Measurements from ENCODE around the gene CYP3A4. TPM values are rescaled to one million over a fixed set of nuclear protein-coding genes. Genes with fewer than 3 reads are reported as not detected.

CYP3A4 gene
- total and polyA plus RNA-seq, 2 of the 13 experiments (the other 11 are each of a cell fraction or from before 2014, with no cell fraction given), result 0.11 to 0.24 TPM

GRCh38 chr7:99829524-99830160, 45.7 kb upstream of the CYP3A4 start (continued):
- TF ChIP-seq ZNF17 (CRISPR knock-in tag; IDR thresholded peaks at IDR 0.05) (no peak), ATF1 (CRISPR knock-in tag; IDR thresholded peaks at IDR 0.05) (no peak), ZNF607 (CRISPR knock-in tag; IDR thresholded peaks at IDR 0.05; ENCODE audit: borderline replicate concordance) (no peak), NFAT5 (CRISPR knock-in tag; IDR thresholded peaks at IDR 0.05) (no peak), PAX8 (CRISPR knock-in tag; IDR thresholded peaks at IDR 0.05; ENCODE audit: borderline replicate concordance) (no peak), MZF1 (CRISPR knock-in tag; IDR thresholded peaks at IDR 0.05; ENCODE audit: borderline replicate concordance) (no peak), ZNF180 (CRISPR knock-in tag; IDR thresholded peaks at IDR 0.05; ENCODE audit: borderline replicate concordance, low read depth) (no peak), HNRNPLL (IDR thresholded peaks at IDR 0.05; ENCODE audit: low read depth, low read length, poor library complexity, severe bottlenecking) (no peak), MATR3 (CRISPR knock-in tag; IDR thresholded peaks at IDR 0.05) (no peak), ATRX (CRISPR knock-in tag; IDR thresholded peaks at IDR 0.05; ENCODE audit: borderline replicate concordance) (no peak), MIER3 (CRISPR knock-in tag; IDR thresholded peaks at IDR 0.05; ENCODE audit: borderline replicate concordance) (no peak), PCBP1 (IDR thresholded peaks at IDR 0.05; ENCODE audit: borderline replicate concordance, low read depth, low read length) (no peak), ZFP36L2 (CRISPR knock-in tag; IDR thresholded peaks at IDR 0.05) (no peak), SMC3 (IDR thresholded peaks at IDR 0.05; ENCODE audit: low read length) (no peak), EHMT2 (IDR thresholded peaks at IDR 0.05; ENCODE audit: borderline replicate concordance, low read depth, low read length) (no peak), GRHL1 (CRISPR knock-in tag; conservative IDR thresholded peaks at IDR 0.05) (no peak), ZBTB20 (CRISPR knock-in tag; IDR thresholded peaks at IDR 0.05; ENCODE audit: borderline replicate concordance, low read depth) (no peak), ZNF124 (CRISPR knock-in tag; IDR thresholded peaks at IDR 0.05) (0 out of 2 replicates have a peak, but pooled peaks have one; percentile 22), ZBTB42 (CRISPR knock-in tag; IDR thresholded peaks at IDR 0.05) (no peak), CENPT (CRISPR knock-in tag; IDR thresholded peaks at IDR 0.05; ENCODE audit: low read depth) (no peak), ZNF572 (CRISPR knock-in tag; IDR thresholded peaks at IDR 0.05) (no peak), ZNF652 (CRISPR knock-in tag; IDR thresholded peaks at IDR 0.05; ENCODE audit: borderline replicate concordance, low read depth) (no peak)
- TF ChIP-seq, protein P1, sequence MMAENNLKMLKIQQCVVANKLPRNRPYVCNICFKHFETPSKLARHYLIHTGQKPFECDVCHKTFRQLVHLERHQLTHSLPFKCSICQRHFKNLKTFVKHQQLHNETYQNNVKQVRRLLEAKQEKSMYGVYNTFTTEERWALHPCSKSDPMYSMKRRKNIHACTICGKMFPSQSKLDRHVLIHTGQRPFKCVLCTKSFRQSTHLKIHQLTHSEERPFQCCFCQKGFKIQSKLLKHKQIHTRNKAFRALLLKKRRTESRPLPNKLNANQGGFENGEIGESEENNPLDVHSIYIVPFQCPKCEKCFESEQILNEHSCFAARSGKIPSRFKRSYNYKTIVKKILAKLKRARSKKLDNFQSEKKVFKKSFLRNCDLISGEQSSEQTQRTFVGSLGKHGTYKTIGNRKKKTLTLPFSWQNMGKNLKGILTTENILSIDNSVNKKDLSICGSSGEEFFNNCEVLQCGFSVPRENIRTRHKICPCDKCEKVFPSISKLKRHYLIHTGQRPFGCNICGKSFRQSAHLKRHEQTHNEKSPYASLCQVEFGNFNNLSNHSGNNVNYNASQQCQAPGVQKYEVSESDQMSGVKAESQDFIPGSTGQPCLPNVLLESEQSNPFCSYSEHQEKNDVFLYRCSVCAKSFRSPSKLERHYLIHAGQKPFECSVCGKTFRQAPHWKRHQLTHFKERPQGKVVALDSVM (CRISPR knock-in tag; IDR thresholded peaks at IDR 0.05), result no peak

Measured in HepG2 (cell line).